GM19043 (cell line): ENCODE data around the gene WDR45B.

Experiments
- ATAC-seq: cut with Tn5 transposase; IDR thresholded peaks from one replicate; pipeline ENCODE4 v1.9.1; 2021; ENCODE audit warnings: low read depth; ENCODE audit not compliant: unreplicated experiment

Gene WDR45B

DNA sequence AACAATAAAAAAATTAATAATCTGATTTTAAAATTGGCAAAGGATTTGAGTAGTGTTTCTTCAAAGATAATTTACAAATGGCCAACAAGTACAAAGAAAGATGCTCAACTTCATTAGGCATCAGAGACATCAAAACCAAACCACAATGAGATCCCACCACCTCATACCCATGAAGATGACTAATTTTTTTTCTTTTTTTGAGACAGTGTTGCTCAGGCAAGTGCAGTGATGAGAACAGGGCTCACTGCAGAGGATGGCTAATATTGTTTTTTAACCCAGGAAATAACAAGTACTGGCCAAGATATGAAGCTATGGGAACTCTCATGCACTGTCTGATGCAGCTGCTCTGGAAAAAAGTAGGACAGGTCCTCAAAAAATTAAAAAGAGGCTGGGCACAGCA, 14.9 kb downstream of the WDR45B start:
- no peak for ATAC-seq

DNA sequence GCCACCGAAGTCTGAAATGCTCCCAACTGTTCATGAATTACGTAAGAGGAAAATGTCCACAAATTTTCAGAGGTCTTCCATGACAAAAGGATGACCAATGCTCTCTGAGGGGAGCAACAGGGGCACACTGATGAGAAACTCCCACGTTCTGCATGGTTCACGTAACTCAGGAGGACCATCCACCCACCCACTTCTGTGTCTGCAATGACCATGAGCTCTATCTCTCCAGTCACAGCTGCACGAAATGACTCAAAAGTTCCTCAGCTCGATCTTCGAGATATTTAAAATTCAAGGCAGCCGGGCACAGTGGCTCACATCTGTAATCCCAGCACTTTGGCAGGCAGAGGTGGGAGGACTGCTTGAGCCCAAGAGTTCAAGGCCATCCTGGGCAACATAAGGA, 15.8 kb downstream of the WDR45B start:
- no peak for ATAC-seq

DNA sequence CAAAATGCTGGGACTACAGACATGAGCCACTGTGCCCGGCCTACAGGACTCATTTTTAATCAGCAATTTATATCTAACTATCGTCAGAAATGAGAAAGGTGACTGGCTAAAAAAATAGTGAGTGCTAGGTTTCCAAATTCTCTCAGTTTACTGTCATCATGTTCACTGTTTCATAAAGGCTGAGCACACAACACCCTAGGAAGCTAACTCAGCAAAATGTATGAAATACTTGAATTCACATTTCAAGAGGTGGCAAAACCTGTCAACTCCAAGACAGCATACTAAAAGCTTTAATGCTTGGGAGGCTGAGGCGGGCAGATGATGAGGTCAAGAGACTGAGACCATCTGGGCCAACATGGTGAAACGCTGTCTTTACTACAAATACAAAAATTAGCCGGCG, 16.7 kb downstream of the WDR45B start:
- ATAC-seq, result no peak

DNA sequence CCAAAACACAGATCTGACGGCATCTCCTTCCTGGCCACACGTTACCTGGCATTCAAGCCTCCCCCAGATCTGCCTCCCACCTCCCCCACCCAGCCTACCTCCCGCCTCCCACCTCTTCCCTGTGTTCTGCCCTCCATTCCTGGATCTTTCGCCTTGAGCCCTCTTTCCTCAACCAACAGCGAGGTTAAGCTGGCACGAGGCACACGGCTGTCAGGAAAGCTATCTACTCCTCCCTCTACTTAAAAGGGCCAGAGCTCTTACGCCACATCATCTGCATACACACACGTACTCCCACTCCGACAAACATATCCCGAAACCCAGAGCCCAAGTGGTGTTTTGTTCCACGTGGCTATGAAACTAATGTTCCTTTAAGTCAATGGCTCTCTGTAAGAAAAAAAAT, 18.0 kb downstream of the WDR45B start:
- ATAC-seq, result no peak

DNA sequence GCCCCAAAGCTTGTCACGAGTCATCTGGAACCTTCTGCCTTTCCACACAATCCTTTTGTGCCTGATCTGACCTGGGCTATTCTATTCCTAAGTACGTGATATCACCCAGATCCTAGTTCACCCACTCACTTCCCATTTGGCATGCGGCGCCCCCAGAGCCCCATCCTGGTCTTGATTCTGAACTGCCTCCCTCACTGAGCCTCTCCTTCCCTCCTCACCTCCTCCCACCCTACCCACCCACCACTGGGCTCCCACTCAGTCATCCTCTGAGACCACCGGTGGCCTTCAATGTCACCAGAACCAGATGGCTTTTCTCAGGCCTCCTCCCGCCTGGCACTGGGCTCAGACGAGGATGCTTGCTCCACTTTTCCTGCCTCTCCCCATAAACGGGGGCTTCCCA, 18.5 kb downstream of the WDR45B start:
- ATAC-seq, result no peak

DNA sequence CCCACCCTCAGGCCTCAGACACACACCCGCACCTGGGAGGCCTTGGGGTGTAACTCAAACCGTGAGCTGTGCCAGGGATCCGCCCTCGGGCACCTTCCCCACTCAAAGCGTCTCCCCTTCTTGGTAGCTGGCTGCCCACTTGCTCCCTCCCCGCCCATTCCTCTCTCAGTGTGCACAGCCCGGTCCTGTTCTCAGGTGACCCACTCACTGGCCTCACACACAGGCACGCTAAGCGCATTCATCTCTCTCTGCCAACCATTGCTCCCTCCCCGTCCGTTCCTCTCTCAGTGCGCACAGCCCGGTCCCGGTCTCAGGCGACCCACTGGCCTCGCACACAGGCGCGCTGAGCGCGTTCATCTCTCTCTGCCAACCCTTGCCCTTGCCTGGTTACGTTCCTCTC, 20.8 kb downstream of the WDR45B start:
- ATAC-seq, result no peak

DNA sequence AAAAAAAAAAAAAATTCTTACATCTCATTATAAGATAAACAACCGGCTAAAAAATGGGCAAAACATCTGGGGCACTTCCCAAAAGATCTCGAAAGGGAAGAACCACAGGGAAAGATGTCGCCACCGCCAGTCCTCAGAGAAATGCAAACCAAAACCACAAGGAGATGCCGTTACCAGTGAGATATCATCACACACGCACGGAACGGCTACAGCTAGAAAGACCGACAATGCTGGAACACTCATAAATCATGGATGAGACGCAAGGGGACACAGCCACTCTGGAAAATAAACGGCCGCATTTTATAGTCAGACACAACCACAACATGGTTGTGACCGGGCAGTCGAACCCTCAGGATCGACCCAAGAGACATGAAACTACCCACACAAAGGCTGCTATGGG, 24.5 kb downstream of the WDR45B start:
- ATAC-seq, result no peak

DNA sequence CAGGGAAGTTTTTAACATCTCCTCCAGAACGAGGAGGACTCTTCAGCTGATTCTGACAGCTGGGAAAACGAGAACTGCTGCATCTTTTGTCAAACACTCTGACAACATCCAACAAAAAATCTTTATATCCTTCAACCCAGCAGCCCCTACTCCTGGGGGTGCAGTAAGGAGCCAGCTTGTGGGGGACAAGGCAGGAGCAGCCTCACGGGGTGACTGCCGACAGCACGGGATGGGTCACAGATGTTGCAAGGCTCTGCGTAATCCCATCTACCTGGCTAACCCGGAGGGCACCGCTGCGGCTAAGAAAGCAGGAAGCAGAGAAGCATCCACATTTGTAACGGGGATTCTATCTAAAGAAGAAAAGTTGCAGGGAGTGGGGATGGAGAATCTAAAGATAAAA, 28.6 kb downstream of the WDR45B start:
- no peak for ATAC-seq

DNA sequence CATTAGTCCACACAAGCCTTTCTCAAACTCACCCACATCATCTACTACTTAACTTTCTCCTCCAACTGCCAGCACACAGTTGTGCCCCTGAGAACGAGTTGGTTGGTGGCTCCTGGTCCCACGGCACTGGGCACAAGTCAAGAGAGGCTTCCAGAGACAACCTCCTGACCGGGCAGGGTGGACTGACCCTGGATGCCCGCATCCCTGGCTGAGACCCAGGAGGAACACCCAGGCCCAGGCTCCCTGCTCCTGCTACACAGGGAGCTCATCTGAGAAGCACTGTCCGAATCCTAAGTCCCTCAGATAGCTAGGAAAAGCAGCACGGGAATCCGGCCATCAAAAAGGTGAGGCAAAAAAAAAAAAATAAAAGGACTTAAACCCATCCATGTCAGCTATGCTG, 29.0 kb downstream of the WDR45B start:
- ATAC-seq, result no peak

DNA sequence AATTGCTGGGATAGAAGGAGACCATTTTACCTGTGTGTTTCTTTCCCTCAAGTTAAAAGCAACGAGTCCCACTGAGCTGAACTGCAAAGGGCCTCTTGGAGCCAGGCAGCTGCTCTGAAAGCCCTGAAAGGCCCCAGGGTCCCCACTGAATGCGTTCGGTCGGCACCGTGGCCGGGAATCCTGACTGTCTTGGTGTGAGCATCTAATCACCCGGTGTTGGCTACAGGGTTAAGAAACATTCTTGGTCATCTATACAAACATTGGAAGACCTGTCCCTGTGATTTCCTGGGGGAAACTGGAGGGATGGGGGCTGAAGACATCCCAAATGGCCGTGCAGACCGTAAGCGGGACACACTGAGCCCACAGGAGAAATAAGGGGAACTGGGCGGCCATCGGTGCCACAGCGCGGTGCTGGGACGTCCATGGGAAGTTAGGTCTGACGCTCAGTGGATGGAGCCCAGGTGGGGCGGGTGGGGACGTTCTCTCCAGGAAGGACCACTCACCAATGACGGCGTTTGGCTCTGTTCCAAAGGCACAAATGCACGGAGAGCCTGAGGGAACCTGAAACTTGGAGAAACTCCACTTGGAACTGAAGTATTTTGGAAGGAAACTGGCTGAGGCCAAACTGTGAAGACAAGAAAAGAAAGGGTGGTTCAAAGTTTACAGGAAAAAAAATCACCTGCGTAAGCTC, 32.1 kb downstream of the WDR45B start:
- no peak for ATAC-seq

DNA sequence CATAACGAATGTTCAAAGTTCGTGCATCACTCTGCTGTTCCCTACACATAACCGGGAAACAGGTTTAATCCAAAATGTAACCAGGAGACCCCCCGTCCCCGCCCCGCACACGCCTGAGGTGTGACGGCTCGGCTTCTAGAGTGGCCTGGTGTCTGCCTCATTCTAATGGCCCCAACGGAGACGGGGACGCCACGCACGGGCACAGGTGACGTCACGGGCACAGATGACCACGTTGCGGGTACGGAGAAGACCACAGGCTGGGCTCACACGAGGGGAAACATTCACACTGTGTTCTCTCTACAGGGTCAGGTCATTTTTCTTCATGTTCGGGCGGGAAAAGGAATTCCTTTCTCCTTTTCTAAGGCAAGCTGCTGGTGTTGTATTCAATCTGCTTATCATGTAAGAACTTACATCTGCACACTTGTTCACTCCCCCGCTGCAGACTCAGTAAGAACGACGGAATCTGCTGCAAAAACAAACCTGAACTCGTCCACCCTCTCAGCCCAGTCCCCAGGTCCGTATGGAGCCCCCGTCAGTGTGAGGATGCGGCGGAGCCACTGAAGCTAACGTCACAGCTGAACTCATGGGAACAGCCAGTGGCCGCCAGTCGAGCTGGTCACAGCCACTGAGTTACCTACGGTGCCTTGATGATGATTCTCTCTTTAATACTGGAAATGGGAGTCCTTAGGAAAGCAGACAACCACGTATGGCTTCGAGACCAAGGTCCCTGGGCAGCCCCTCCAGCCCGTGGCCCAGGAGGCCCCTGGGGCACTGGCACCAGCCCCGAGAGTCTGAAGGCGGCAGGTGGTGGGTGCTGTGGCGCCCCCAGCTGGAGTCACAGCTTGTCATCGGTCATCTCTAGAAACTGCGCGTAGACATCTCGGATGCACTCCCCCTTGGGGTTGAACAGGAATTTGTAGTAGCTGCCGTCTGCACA, 32.9 kb downstream of the WDR45B start:
- ATAC-seq, result no peak

DNA sequence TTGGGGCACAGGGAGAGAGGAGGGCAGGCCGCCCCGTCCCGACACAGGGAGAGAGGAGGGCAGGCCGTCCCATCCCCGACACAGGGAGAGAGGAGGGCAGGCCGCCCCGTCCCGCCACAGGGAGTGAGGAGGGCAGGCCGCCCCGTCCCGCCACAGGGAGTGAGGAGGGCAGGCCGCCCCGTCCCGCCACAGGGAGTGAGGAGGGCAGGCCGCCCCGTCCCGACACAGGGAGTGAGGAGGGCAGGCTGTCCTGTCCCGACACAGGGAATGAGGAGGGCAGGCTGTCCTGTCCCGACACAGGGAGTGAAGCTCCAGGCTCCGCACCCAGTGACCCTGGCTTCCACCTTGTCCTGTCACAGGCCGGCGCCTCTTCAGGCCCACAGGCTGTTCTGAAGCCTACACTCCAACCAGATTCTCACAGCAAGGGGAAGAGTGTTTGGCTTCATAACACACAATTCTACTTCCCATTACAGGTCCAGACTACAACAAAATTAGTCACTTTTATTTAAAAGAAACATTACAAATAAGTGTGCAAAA, 34.1 kb downstream of the WDR45B start:
- ATAC-seq, result no peak

DNA sequence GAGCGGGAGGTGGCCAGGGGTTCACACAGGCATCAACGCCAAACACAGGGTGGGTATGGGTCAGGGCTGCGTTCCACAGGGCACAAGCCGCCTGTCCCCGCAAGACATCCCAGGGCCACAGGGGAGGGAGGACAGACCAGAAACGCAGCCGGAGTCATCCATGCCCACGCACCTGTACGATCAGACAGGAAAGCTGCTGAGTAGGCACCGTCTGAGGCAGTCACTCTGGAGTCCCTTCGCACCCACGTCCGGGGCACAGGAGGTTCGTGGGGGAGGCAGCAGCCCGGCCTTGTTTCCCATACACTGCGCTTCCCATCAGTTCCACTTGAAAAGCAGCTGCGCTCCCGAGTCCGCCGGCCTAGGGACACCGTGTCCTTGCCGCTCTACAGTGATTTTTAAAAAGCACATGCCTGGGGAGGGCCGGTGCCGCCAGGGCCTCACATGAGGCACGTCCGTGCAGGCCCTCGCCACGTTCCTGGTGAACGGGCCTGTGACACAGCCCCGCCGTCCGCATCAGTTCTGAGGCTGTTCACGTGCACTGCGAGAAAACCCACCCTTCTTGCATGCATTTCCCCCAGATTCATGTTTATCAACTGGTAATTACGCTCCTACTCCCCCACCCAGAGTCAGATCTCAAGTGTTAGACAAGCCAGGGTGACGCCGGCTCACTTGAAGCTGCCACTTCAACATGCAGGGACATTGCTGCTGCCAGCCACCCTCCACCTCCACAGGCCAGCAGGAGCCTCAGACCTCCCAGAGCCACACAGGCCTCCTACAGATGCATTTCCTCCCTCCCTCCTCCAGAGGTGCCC, 34.8 kb downstream of the WDR45B start:
- ATAC-seq, result no peak

DNA sequence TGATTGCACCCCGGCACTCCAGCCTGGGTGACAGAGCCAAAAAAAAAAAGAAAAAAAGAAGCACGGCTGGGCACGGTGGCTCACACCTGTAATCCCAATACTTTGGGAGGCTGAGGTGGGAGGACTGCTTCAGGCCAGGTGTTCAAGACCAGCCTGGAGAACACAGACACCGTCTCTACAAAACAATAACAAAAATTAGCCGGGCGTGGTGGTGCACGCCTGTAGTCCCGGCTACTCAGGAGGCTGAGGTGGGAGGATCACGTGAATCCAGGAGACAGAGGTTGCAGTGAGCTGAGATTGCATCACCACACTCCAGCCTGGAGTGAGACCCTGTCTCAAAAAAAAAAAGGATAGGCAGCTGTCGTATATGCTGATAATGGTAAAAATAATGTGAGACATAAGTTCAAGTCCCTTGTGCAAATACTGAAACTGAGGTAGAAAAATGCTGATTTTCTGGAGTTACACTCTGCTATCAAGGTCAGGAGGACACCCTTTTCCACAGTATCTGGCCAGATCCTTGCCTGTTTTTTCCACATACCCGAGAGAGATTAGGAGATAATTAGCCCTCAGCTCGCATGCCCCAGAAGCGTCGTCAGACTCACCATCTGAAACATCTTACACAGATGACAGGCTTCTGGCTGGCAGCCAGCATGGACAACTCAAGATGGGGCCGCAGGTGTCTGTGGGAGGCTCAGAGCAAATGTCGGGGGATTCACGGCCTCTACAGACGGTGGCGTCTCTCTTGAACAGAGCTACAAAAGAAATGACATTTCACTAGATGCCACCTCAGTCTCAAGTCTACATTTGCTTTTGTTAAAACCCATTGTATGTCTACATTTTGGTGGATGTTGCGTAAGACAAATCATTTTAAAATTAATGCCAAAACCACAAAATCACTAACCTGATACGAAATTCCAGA, 36.8 kb downstream of the WDR45B start:
- ATAC-seq, result no peak

DNA sequence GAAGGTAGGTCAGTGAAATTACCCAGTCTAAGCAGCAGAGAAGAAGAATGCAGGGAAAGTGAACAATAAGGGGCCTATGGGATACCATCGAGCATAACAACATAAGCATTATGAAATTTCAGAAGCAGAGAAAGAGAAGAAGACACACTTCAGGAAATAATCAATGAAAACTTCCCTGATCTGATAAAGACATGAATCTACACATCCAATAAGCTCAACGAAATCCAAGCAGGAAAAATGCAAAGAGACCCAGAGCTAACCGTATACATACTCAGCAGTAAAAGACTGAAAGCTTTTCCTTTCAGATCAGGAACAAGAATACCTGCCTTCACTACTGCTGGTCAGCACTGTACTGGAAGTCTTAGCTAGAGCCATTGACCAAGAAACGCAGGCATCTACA, 38.6 kb downstream of the WDR45B start:
- ATAC-seq, result no peak

DNA sequence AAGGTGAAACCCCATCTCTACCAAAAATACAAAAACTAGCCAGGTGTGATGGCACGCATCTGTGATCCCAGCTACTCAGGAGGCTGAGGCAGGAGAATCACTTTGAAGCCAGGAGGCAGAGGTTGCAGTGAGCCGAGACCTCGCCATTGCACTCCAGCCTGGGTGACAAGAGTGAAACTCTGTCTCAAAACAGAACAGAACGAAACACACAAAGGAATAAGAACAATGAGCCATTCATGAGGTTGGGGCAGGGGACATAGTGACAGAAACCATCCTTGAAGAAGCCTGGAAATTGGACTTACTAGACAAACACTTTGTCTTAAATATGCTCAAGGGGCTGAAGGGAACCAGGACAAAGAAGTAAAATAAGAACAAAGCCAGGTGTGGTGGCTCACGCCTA, 39.4 kb downstream of the WDR45B start:
- ATAC-seq, result no peak

DNA sequence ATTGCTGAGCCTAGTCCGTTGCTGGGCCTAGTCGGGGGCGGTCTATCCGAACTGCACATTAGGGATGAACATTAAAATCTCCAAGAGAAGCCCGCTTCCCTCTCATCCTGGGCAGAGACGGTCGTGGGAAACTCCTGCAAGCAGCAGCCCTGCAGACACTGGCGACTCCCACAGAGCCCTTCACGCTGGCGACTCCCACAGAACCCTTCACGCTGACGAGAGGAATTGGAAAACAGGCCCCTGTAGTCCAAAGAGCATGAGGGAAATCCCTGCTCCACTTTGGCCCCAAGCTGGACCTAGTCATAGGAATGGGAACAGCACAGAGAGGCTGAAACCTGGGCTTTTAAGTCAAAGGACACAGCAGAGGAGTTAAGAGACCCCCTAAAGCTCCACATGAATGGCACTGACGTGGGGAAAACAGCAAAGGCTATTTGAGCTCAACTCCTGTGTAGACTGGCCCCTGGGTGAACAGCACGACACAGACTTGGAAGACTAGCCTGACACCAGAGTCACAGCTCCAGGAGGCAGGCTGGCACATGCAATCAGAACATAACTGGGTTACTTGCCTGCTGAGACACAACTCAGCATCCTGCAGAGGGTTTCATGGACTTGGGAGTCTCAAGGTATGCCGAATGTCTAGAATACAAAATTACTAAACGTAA, 42.2 kb downstream of the WDR45B start:
- ATAC-seq, result no peak

DNA sequence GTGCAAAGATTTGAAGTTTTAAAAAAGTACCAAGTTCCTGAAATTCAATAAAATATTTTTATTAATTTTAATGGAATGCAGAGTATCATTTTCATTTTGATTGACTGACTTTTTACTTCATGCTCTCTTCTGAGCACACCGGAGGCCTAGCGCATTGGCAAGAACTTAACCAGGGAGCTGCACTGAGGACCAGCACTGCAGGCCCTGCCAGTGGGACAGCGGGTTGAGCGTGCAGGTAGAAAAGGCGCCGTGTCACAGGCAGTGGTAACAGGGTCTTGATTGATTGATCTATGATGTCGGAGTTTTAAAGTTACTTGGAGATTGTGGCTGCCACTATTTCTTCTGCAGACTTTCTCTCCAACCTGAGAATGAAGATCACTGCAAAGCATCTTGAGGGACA, 43.7 kb downstream of the WDR45B start:
- ATAC-seq, result no peak

DNA sequence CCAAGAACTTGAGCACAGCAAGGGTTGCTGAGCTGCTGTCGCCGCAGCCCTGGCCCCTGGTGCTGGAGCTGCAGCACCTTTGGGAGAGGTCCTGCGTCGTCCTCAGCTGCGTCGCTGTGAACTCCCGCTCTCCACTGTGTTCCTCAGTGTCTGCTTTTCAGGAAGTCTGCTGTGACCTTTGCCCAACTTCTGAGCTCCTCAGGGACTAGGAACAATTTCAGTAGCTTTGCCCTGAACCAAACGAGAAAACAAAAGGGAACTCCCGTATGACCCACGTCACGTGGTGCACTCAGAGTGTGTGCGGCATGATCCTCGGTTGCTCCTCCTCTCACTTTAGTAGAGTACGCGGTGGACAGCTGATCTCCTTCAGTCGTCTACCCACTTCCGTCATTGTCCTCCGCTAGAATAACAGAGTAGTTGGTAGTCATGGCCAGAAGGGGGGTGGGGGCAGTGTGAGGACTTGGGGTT, 44.2 kb downstream of the WDR45B start:
- ATAC-seq, result no peak
